HFF-Myc (cell line): Measurements from ENCODE around the gene USB1.

Source experiments
- DNase-seq: peaks from one replicate; pipeline ENCODE4 v3.0.0-alpha.2; 2011; ENCODE audit warnings: low read depth; ENCODE audit errors: extremely low read depth
- H3K4me3 ChIP-seq: replicated peaks from 2 replicates; pipeline ENCODE4 v1.5.1; 2011; ENCODE audit warnings: low read depth, mild to moderate bottlenecking, control low read depth, low read length
- TF ChIP-seq, protein P1 (sequence below): IDR thresholded peaks from 2 replicates; pipeline ENCODE4 v1.5.1; 2012; ENCODE audit warnings: mild to moderate bottlenecking, low read depth, low read length, control low read depth; ENCODE audit errors: missing control alignments

USB1 gene

DNA sequence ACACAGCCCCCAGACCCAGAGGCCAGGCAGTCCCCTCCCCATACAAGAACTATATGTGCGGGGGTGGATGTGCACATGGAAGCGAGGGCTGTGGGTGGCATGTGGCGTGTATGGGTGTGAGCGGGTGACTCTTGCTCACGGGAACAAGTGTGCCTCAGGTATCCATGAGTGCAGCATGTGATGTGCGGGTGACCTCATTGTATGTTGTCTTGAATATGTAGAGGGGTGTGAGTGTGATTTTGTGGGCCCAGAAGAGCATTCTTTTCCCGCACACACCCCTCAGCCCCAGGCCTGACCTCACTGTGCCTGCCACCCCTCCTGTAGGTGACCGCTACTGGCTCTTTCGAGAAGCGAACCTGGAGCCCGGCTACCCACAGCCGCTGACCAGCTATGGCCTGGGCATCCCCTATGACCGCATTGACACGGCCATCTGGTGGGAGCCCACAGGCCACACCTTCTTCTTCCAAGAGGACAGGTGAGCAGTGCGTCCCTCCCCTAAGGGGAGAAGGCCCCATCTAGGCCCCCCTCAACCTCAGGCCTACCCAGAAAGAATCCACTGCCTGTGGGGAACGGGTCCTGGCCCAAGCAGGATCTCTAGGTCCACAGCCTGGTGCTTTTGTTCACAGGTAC, 41.8 kb downstream of the USB1 start:
- DNase-seq: no peak
- TF ChIP-seq, protein P1, sequence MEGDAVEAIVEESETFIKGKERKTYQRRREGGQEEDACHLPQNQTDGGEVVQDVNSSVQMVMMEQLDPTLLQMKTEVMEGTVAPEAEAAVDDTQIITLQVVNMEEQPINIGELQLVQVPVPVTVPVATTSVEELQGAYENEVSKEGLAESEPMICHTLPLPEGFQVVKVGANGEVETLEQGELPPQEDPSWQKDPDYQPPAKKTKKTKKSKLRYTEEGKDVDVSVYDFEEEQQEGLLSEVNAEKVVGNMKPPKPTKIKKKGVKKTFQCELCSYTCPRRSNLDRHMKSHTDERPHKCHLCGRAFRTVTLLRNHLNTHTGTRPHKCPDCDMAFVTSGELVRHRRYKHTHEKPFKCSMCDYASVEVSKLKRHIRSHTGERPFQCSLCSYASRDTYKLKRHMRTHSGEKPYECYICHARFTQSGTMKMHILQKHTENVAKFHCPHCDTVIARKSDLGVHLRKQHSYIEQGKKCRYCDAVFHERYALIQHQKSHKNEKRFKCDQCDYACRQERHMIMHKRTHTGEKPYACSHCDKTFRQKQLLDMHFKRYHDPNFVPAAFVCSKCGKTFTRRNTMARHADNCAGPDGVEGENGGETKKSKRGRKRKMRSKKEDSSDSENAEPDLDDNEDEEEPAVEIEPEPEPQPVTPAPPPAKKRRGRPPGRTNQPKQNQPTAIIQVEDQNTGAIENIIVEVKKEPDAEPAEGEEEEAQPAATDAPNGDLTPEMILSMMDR: no peak
- no peak overlapping the region for H3K4me3 ChIP-seq

DNA sequence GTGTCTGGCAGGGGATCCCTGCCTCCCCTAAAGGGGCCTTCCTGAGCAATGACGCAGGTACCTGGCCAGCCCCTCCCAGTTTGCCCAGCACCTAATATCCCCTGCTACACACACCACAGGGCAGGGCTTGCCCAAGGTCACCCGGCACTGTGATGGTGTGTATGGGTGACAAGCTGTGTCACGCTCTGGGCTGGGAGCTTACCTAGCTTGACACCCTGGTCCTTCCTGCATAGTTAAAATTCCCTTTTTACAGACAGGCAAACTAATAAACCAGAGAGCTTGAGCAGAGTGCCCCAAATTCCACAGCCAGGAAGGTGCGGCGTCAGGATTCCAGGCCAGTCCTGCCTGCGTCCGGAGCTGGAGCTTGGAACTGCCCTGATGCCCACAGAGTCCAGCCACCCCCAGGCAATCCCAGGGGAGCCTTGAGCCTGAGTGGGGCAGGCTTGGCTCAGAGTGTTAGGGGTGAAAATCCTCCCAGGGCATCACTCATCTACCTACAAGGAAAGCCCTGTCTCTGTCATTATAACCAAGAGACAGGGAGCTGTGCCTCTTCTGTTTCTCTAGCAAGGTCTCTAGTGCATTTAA, 42.5 kb downstream of the USB1 start:
- H3K4me3 ChIP-seq: no peak overlapping the region
- no peak for DNase-seq
- TF ChIP-seq, protein P1: no peak

DNA sequence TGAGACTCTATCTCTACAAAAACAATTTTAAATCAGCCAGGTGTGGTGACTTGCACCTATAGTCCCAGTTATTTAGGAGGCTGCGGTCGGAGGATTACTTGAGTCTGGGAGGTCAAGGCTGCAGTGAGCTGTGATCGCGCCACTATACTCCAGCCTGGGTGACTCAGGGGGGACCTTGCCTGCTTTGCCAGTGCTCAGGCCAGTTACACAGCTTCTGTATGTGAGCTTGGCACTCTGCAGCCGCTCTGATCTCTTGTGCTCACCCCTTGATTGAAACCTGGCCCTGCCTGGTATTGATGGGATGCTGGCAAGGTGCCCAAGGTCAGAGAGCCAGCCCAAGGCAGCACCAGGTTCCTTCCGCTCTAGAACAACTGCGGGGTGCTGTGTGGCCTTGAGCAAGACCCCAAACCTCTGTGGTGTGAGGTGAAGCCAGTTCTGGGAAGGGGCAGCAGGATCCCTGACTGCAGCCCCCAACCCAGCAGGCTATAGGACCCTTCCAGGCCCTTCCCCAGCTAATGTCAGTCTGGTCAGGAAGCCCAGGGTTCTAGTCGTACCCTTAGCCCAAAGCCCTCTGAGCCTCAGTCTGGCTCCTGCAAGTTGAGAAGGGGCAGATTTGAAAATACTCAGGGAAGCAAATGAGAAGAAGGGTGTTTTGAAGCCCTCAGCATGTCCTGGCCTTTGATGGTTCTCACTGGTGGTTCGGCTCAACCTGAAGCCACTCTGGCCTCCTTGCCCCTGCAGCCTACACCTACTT, 43.2 kb downstream of the USB1 start:
- TF ChIP-seq, protein P1: no peak
- H3K4me3 ChIP-seq: no peak overlapping the region
- no peak for DNase-seq

DNA sequence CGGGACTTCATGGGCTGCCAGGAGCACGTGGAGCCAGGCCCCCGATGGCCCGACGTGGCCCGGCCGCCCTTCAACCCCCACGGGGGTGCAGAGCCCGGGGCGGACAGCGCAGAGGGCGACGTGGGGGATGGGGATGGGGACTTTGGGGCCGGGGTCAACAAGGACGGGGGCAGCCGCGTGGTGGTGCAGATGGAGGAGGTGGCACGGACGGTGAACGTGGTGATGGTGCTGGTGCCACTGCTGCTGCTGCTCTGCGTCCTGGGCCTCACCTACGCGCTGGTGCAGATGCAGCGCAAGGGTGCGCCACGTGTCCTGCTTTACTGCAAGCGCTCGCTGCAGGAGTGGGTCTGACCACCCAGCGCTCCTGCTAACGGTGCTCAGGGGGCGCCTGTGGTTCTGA, 43.9 kb downstream of the USB1 start:
- DNase-seq: no peak
- TF ChIP-seq, protein P1: no peak
- no peak overlapping the region for H3K4me3 ChIP-seq

DNA sequence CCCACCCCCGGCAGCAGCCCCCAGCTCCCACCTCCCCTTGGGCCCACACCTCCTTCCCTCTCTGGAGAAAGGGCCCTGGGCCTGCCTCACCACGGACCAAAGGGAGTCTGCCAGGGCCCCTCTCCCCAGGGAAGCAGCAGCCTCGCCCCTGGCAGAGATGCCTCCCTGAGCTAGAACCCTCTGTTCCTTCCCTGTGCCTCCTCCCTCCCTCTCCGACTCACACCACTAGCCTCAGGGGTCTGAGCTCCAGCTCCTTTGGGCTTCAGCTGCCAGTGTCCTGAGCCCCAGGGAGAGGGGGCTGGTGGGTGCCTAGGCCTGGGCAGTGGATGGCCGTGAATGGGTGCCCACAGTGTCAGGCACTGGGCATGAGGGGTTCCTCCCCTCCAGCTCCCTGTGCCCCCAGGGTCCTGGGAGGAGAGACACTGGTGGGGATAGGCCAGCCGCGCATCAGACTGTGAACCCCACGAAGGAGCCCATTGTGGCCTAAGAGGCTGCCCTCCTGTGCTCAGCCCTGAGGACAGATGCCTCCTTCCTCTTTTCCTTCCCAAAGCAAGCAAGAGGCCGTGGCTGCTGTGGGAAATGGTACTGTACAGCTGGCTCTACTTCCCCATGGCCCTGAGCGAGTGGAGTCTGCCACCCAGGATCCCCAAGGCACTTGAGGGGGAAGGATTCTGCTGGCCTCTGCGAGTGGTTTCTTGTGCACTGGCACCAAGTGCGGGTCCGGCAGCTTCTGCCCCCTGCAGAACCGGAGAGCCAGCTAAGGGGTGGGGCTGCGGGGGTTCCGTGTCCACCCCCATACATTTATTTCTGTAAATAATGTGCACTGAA, 45.1 kb downstream of the USB1 start:
- TF ChIP-seq, protein P1: no peak
- no peak for DNase-seq
- no peak overlapping the region for H3K4me3 ChIP-seq

DNA sequence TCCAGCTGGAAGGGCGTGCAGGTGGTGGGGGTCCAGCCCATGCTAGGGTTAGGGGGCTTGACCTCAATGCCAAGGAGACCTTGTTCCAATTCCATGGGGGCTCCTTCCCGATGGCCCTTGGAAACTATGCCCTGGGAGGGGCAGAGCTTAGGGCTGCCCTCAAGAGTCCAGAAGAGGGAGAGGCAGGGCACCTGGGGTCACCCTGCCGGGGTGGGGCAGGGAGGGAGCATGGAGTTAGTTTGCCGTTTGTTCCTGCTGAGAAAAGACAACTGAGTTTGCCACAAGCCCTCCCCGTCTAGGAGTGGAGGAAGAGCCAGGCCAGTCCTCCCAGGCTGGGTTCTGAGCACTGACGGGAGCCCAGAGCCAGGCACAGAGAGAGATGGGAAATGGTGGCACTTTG, 45.7 kb downstream of the USB1 start:
- no peak for DNase-seq
- TF ChIP-seq, protein P1: no peak
- H3K4me3 ChIP-seq: no peak overlapping the region
